NT2/D1 (cell line): ENCODE results near the gene OLIG1.

Experiments
- SUZ12 ChIP-seq: IDR thresholded peaks from 2 replicates; pipeline ENCODE4 v1.6.1; 2011; ENCODE audit not compliant: insufficient read length, insufficient read depth; ENCODE audit errors: extremely low read depth
- YY1 ChIP-seq: IDR thresholded peaks from 2 replicates; pipeline ENCODE4 v1.6.1; 2011; ENCODE audit not compliant: insufficient read length, insufficient read depth
- ZNF274 ChIP-seq: IDR thresholded peaks from 2 replicates; pipeline ENCODE4 v1.6.1; 2011; ENCODE audit warnings: mild to moderate bottlenecking, low read depth, low read length

GRCh38 chr21:33117101-33117888 lies 47.4 kb downstream of the OLIG1 start:
- TF ChIP-seq ZNF274 (no peak), YY1 (no peak), SUZ12 (no peak)
